Endothelial cell (in vitro differentiated cells): ENCODE measurements around the gene HS3ST5. TPM values are rescaled to one million over a fixed set of nuclear protein-coding genes. Genes with fewer than 3 reads are reported as not detected.

Experiments used
- DNase-seq: peaks from one replicate; pipeline ENCODE4 v3.0.0; 2021; ENCODE audit warnings: low spot score
- H3K27ac Mint-ChIP-seq: one replicate; pipeline ENCODE4 v1.8.0; 2021; ENCODE audit warnings: mixed read lengths, inconsistent platforms; ENCODE audit not compliant: unreplicated experiment
- H3K27me3 Mint-ChIP-seq: one replicate; pipeline ENCODE4 v1.8.0; 2021; ENCODE audit warnings: mild to moderate bottlenecking, moderate library complexity, mixed read lengths, inconsistent platforms; ENCODE audit not compliant: unreplicated experiment
- H3K36me3 Mint-ChIP-seq: one replicate; pipeline ENCODE4 v1.8.0; 2021; ENCODE audit warnings: mild to moderate bottlenecking, low read depth, mixed read lengths, inconsistent platforms; ENCODE audit not compliant: unreplicated experiment
- H3K4me1 Mint-ChIP-seq: one replicate; pipeline ENCODE4 v1.8.0; 2021; ENCODE audit warnings: mild to moderate bottlenecking, mixed read lengths, inconsistent platforms; ENCODE audit not compliant: unreplicated experiment
- H3K4me3 Mint-ChIP-seq: one replicate; pipeline ENCODE4 v1.8.0; 2021; ENCODE audit warnings: mild to moderate bottlenecking, mixed read lengths, inconsistent platforms; ENCODE audit not compliant: unreplicated experiment
- H3K9me3 Mint-ChIP-seq: one replicate; pipeline ENCODE4 v1.8.0; 2021; ENCODE audit warnings: mixed read lengths, inconsistent platforms; ENCODE audit not compliant: unreplicated experiment
- total RNA-seq: library from RNA; stranded (reverse); fragmentation: NEBNext Ultra II Directional; extraction: Animal tissue kit (Norgen Biotek cat#: 25700); gene quantifications from one replicate; pipeline ENCODE4 v1.2.1, GENCODE V29; 2021; ENCODE audit not compliant: unreplicated experiment
- TF ChIP-seq, protein P1 (sequence below): fragments of 200-600 bp; sonication (generic); IDR thresholded peaks from one replicate; pipeline ENCODE4 v1.5.0; 2021; ENCODE audit warnings: antibody characterized with exemption; ENCODE audit not compliant: unreplicated experiment

Gene HS3ST5
- total RNA-seq, 1 donor from 2014 or later: 0.51 TPM

DNA sequence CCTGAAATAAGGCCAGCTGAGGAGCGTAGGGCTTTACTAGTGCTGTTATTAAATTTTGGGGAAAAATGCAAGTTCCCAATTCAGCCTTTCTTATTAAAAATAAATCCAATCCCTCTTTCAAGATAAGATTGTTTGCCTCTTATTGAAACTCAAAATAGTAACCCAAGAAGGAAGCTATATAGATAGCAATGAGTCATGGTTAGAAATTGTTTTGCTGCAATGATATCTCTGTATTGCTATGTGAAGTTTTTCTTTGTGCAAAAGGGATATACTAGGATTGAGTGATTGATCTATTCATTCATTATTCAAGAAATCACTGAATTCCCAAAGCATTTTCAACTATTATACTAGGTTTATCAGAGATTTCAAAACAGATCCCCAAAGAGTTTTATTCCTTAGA is 278.9 kb downstream of the HS3ST5 start:
- Mint-ChIP-seq H3K4me3 (no peak overlapping the region), H3K27me3 (no peaks in the 10 kb centered on the region), H3K4me1 (peaks cover 9% of the 10 kb centered on the region), H3K36me3 (no peaks in the 10 kb centered on the region), H3K27ac (no peak overlapping the region), H3K9me3 (no peaks in the 10 kb centered on the region)
- DNase-seq: no peak
- TF ChIP-seq, protein P1, sequence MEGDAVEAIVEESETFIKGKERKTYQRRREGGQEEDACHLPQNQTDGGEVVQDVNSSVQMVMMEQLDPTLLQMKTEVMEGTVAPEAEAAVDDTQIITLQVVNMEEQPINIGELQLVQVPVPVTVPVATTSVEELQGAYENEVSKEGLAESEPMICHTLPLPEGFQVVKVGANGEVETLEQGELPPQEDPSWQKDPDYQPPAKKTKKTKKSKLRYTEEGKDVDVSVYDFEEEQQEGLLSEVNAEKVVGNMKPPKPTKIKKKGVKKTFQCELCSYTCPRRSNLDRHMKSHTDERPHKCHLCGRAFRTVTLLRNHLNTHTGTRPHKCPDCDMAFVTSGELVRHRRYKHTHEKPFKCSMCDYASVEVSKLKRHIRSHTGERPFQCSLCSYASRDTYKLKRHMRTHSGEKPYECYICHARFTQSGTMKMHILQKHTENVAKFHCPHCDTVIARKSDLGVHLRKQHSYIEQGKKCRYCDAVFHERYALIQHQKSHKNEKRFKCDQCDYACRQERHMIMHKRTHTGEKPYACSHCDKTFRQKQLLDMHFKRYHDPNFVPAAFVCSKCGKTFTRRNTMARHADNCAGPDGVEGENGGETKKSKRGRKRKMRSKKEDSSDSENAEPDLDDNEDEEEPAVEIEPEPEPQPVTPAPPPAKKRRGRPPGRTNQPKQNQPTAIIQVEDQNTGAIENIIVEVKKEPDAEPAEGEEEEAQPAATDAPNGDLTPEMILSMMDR: no peak

DNA sequence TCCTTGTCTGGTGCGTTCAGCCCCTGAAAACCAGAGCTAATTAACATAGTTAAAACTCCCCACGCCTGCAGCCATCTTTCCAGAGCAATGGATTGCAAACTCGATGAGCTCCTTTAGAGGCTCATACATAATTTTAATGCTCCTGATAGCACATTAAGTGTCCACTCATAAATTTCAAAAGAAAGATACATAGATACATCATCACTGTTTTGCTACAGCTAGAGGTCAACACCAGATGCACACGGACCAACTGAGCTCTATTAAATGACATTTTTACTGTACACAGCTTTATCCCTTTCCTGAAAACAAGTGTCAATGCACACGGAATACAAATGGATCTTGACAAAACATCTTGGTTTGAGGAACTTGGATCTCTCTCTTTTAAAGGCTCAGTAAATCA is 280.6 kb downstream of the HS3ST5 start:
- TF ChIP-seq, protein P1: no peak
- Mint-ChIP-seq H3K27ac (no peak overlapping the region), H3K27me3 (no peaks in the 10 kb centered on the region), H3K4me1 (peaks cover 9% of the 10 kb centered on the region), H3K9me3 (no peaks in the 10 kb centered on the region), H3K36me3 (no peaks in the 10 kb centered on the region), H3K4me3 (no peak overlapping the region)
- no peak for DNase-seq

DNA sequence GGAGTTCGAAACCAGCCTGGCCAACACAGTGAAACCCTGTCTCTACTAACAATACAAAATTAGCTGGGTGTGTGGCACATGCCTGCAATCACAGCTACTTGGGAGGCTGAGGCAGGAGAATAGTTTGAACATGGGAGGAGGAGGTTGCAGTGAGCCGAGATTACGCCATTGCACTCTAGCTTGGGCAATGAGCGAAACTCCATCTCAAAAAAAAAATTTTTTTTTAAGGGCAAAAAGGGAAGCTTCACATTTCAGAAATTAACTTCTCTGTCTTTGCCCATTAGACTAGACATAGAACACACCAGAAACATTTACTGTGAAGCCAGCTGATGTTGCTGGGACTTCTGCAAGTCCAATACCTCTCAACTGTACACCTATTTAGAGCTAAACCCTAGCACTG is 281.1 kb downstream of the HS3ST5 start:
- H3K36me3 Mint-ChIP-seq: no peaks in the 10 kb centered on the region
- H3K4me3 Mint-ChIP-seq: no peak overlapping the region
- no peaks in the 10 kb centered on the region for H3K27me3 Mint-ChIP-seq
- TF ChIP-seq, protein P1: no peak
- DNase-seq: no peak
- no peak overlapping the region for H3K27ac Mint-ChIP-seq
- H3K4me1 Mint-ChIP-seq: peaks cover 6% of the 10 kb centered on the region
- no peaks in the 10 kb centered on the region for H3K9me3 Mint-ChIP-seq

DNA sequence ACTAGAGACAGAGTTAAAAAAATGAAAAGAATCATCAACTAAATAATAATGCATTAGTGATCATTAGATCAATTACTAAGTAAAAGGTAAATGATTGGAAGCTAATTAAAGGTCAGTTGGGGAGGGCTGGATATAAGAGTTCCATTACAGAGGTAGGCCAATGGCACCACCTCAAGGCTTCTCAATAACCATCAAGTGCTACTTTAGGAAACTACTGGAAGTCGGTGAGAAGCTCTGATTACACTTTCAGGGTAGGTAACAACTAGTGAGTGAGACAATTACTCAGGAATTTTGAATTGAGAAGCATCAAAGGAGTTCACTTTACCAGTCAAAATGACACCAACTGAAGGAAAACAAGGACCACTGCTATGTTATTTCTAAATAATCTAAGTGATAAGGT is 281.7 kb downstream of the HS3ST5 start:
- Mint-ChIP-seq H3K4me3 (no peak overlapping the region), H3K4me1 (peaks cover 5% of the 10 kb centered on the region), H3K9me3 (no peaks in the 10 kb centered on the region), H3K36me3 (no peaks in the 10 kb centered on the region), H3K27ac (no peak overlapping the region), H3K27me3 (no peaks in the 10 kb centered on the region)
- TF ChIP-seq, protein P1: no peak
- DNase-seq: no peak

DNA sequence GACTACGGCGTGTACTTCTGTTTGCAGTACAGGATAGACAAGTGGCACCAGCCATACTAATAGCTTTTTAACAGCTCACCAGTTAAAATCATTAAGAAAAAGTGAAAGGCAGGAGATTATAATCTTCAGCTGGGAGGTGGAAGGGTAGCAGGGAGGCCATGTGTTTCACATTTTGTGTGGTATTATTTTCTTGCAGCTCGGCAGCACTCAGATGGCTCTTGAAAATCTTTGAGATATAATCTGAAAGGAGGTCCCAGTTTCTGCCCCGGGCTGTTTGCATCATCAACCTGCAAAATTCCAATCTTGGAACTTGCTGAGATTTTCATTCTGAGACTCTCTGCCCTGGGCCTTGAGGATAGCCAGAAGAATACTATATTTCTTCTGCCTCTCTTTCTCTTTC is 284.4 kb downstream of the HS3ST5 start:
- H3K4me1 Mint-ChIP-seq: peaks cover 5% of the 10 kb centered on the region
- no peak overlapping the region for H3K27ac Mint-ChIP-seq
- DNase-seq: no peak
- no peak overlapping the region for H3K4me3 Mint-ChIP-seq
- TF ChIP-seq, protein P1: no peak
- no peaks in the 10 kb centered on the region for H3K9me3 Mint-ChIP-seq
- no peaks in the 10 kb centered on the region for H3K27me3 Mint-ChIP-seq
- H3K36me3 Mint-ChIP-seq: no peaks in the 10 kb centered on the region
